CD4-positive, alpha-beta T cell (primary cell): ENCODE results near the gene ST3GAL3. TPM values are rescaled to one million over a fixed set of nuclear protein-coding genes. Genes with fewer than 3 reads are reported as not detected.

Source experiments
- ATAC-seq: fragments of 200-7000 bp; cut with Tn5 transposase; one replicate; pipeline ENCODE4 v1.10.0; 2022; ENCODE audit warnings: mild to moderate bottlenecking; ENCODE audit not compliant: poor library complexity
- CTCF ChIA-PET: fragments of 350-600 bp; sonication (Branson Sonifier 250); formaldehyde crosslinking; loops from one replicate; lab custom pipeline; 2021; ENCODE audit warnings: antibody characterized with exemption, inconsistent platforms; lab: Charles Lee
- POLR2A ChIA-PET: fragments of 350-600 bp; sonication (Branson Sonifier 250); formaldehyde crosslinking; loops from one replicate; lab custom pipeline; 2021; ENCODE audit warnings: antibody characterized with exemption, inconsistent platforms; lab: Charles Lee
- DNase-seq, 14 experiments: peaks; one replicate each; pipeline ENCODE4 v3.0.0-alpha.2; 2013 to 2020; ENCODE audit warnings: mixed read lengths in 2 of 14
- H3K27ac ChIP-seq, 2 donors: one replicate each; pipeline versions ENCODE4 v1.5.1 to v1.7.0; 2013; ENCODE audit warnings: low read length in 2 of 2, low read depth in 1 of 2, mild to moderate bottlenecking in 1 of 2
- H3K27me3 ChIP-seq, 2 experiments: 1 replicate in 1 of 2; 2 replicates in 1 of 2; pipeline versions ENCODE4 v1.6.1 to v1.7.0; 2013; ENCODE audit warnings: low read length in 2 of 2, control low read depth in 1 of 2, mild to moderate bottlenecking in 1 of 2, moderate library complexity in 1 of 2; ENCODE audit not compliant: insufficient read depth in 2 of 2, control insufficient read depth in 1 of 2
- H3K36me3 ChIP-seq: one replicate; pipeline ENCODE4 v1.6.1; 2013; ENCODE audit warnings: low read length, control low read depth; ENCODE audit not compliant: insufficient read depth
- H3K4me1 ChIP-seq: one replicate; pipeline ENCODE4 v1.6.1; 2013; ENCODE audit warnings: low read length, control low read depth; ENCODE audit not compliant: insufficient read depth
- H3K4me3 ChIP-seq: one replicate; pipeline ENCODE4 v1.5.1; 2013; ENCODE audit warnings: mild to moderate bottlenecking, low read length, moderate library complexity
- H3K9me3 ChIP-seq, 2 experiments: 1 replicate in 1 of 2; 2 replicates in 1 of 2; pipeline versions ENCODE4 v1.6.1 to v1.7.0; 2013; ENCODE audit warnings: low read length in 2 of 2, mild to moderate bottlenecking in 2 of 2, control low read depth in 1 of 2, moderate library complexity in 1 of 2; ENCODE audit not compliant: control insufficient read depth in 1 of 2, insufficient read depth in 1 of 2
- H3K27ac Mint-ChIP-seq: one replicate; pipeline ENCODE4 v1.8.0; 2020; ENCODE audit warnings: mixed read lengths
- H3K27me3 Mint-ChIP-seq: one replicate; pipeline ENCODE4 v1.8.0; 2021; ENCODE audit warnings: mixed read lengths
- H3K36me3 Mint-ChIP-seq: one replicate; pipeline ENCODE4 v1.8.0; 2021; ENCODE audit warnings: low read depth, mixed read lengths
- H3K4me1 Mint-ChIP-seq: one replicate; pipeline ENCODE4 v1.8.0; 2021; ENCODE audit warnings: low read depth, mixed read lengths
- H3K4me3 Mint-ChIP-seq: one replicate; pipeline ENCODE4 v1.8.0; 2020; ENCODE audit warnings: mild to moderate bottlenecking, mixed read lengths
- H3K9me3 Mint-ChIP-seq: one replicate; pipeline ENCODE4 v1.8.0; 2020; ENCODE audit warnings: mixed read lengths
- intact Hi-C, 2 experiments: fragments of 100-400 bp; cut with DNase I in 1 of 2; cut with micrococcal nuclease in 1 of 2; formaldehyde crosslinking; loops; one replicate each; pipeline versions ENCODE4 v1.15.1 to v1.9.0; 2023 to 2025; cut with DNase I, micrococcal nuclease
- total RNA-seq, 174 experiments: library from RNA in 2 of 174; stranded (reverse) in 2 of 174; gene quantifications; one replicate each; pipeline ENCODE4 v1.2.3 and lab custom pipeline; 2021 to 2026
- TF ChIP-seq, protein P1 (sequence below): fragments of 200-600 bp; IDR thresholded peaks from one replicate; pipeline ENCODE4 v1.8.0; 2022; ENCODE audit warnings: antibody characterized with exemption, mild to moderate bottlenecking

The ST3GAL3 gene
- total RNA-seq, 2 experiments from 2014 or later = 17.6 to 20.5 TPM

DNA sequence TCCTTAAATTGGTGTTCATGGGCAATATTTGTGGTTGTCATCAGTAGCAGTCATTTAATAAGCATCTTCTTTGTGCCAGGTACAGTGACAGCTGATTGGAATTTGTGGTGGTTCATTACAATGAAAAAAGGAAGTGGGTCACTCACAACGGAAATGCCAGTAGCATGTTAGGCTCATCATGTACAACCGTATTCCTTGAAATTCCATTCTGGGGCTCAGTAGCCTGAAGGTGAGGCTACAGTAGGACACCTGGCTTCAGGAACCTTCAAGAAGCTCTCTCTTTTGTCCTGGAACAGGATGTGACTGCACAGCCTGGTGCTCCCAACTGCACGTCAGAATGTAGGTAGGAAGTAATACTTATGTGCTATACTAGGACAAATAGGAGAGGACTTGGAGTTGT, 93.9 kb downstream of the ST3GAL3 start:
- Mint-ChIP-seq H3K4me1 (no peaks in the 10 kb centered on the region), H3K27me3 (no peaks in the 10 kb centered on the region), H3K27ac (no peak overlapping the region), H3K36me3 (peaks cover 32% of the 10 kb centered on the region), H3K9me3 (no peaks in the 10 kb centered on the region), H3K4me3 (no peak overlapping the region)
- TF ChIP-seq, protein P1, sequence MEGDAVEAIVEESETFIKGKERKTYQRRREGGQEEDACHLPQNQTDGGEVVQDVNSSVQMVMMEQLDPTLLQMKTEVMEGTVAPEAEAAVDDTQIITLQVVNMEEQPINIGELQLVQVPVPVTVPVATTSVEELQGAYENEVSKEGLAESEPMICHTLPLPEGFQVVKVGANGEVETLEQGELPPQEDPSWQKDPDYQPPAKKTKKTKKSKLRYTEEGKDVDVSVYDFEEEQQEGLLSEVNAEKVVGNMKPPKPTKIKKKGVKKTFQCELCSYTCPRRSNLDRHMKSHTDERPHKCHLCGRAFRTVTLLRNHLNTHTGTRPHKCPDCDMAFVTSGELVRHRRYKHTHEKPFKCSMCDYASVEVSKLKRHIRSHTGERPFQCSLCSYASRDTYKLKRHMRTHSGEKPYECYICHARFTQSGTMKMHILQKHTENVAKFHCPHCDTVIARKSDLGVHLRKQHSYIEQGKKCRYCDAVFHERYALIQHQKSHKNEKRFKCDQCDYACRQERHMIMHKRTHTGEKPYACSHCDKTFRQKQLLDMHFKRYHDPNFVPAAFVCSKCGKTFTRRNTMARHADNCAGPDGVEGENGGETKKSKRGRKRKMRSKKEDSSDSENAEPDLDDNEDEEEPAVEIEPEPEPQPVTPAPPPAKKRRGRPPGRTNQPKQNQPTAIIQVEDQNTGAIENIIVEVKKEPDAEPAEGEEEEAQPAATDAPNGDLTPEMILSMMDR = no peak
- H3K27me3 ChIP-seq = no peaks in the 10 kb centered on the region
- ATAC-seq (no peak), DNase-seq (no peak)
- H3K9me3 ChIP-seq = no peaks in the 10 kb centered on the region
- no peak overlapping the region for H3K27ac ChIP-seq
- H3K4me1 ChIP-seq = no peaks in the 10 kb centered on the region
- no peak overlapping the region for H3K4me3 ChIP-seq
- ChIA-PET CTCF (interaction anchor here (0.7 kb wide), 1 partner anchor 38 kb away, joined by 3 read pairs; no protein-coding TSS in a partner anchor), POLR2A (no interaction called here)
- intact Hi-C loops = no loop called here
- H3K36me3 ChIP-seq = peaks cover 3% of the 10 kb centered on the region

DNA sequence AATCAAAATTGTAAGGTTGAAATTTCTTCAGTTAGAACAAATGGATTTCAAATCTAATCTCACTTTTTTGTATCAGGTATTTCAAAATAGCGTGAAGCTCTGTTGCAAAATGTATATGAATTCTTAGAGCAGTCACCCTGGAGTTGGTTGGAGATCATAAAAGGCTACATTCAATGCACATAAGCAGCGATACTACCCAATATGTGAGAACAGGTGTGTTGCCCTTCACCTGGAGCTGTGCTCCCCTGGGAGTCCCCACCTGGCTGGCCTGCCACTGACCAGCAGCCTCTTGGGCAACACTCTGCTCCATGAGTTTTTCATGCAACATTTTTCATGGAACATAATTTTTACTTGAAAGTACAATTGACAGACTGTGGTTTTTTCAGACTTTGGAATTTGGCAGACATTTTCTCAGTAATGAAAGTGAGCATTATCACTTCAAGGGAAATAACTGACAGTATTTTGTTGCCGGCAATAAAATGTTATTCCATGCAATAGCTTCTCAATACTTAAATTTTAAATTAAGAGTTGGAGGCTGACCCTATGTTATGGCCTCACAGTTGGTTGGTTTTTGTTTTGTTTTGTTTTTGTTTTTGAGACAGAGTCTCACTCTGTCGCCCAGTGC, 95.1 kb downstream of the ST3GAL3 start:
- no peak overlapping the region for H3K27ac ChIP-seq
- H3K27me3 ChIP-seq = no peaks in the 10 kb centered on the region
- H3K4me1 ChIP-seq = no peaks in the 10 kb centered on the region
- Mint-ChIP-seq H3K4me3 (no peak overlapping the region), H3K36me3 (peaks cover 26% of the 10 kb centered on the region), H3K4me1 (no peaks in the 10 kb centered on the region), H3K27me3 (no peaks in the 10 kb centered on the region), H3K9me3 (no peaks in the 10 kb centered on the region), H3K27ac (no peak overlapping the region)
- peaks cover 3% of the 10 kb centered on the region for H3K36me3 ChIP-seq
- TF ChIP-seq, protein P1 = no peak
- CTCF ChIA-PET = no interaction called here
- intact Hi-C loops = no loop called here
- POLR2A ChIA-PET = no interaction called here
- no peaks in the 10 kb centered on the region for H3K9me3 ChIP-seq
- no peak for DNase-seq
- no peak for ATAC-seq
- H3K4me3 ChIP-seq = no peak overlapping the region

DNA sequence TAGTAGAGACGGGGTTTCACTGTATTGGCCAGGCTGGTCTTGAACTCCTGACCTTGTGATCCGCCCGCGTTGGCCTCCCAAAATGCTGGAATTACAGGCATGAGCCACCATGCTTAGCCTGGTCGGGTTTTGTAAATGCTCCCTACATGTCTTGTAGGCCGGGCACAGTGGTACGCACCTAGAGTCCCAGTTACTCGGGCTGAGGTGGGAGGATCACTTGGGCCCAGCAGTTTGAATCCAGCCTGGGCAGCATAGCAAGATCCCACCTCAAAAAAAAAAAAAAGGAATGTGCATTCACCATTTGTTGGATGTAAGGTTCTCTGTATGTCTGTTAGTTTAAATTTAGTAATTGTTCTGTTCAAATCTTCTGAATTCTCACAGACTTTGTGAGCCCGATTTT, 95.8 kb downstream of the ST3GAL3 start:
- Mint-ChIP-seq H3K27ac (no peak overlapping the region), H3K4me3 (no peak overlapping the region), H3K36me3 (peaks cover 26% of the 10 kb centered on the region), H3K9me3 (no peaks in the 10 kb centered on the region), H3K27me3 (no peaks in the 10 kb centered on the region), H3K4me1 (no peaks in the 10 kb centered on the region)
- no peak for DNase-seq
- Histone ChIP-seq H3K4me3 (no peak overlapping the region), H3K27me3 (no peaks in the 10 kb centered on the region), H3K36me3 (peaks cover 3% of the 10 kb centered on the region), H3K9me3 (no peaks in the 10 kb centered on the region), H3K27ac (no peak overlapping the region), H3K4me1 (no peaks in the 10 kb centered on the region)
- ChIA-PET POLR2A (no interaction called here), CTCF (no interaction called here)
- TF ChIP-seq, protein P1 = no peak
- intact Hi-C loops = no loop called here
- no peak for ATAC-seq
